Measurements from ENCODE around the gene CCR2.

Gene CCR2

DNA sequence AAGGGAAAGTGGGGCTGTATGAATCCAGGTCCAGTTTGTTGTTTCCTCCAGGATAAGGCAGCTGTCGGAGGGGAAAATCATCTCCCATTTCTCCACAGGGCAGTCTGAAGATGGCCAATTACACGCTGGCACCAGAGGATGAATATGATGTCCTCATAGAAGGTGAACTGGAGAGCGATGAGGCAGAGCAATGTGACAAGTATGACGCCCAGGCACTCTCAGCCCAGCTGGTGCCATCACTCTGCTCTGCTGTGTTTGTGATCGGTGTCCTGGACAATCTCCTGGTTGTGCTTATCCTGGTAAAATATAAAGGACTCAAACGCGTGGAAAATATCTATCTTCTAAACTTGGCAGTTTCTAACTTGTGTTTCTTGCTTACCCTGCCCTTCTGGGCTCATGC lies 54.1 kb downstream of the CCR2 start:
- no peak overlapping the region for H2BK120ac ChIP-seq (ENCODE audit: low read depth, low read length)

DNA sequence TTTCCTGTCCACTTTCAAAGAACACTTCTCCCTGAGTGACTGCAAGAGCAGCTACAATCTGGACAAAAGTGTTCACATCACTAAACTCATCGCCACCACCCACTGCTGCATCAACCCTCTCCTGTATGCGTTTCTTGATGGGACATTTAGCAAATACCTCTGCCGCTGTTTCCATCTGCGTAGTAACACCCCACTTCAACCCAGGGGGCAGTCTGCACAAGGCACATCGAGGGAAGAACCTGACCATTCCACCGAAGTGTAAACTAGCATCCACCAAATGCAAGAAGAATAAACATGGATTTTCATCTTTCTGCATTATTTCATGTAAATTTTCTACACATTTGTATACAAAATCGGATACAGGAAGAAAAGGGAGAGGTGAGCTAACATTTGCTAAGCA lies 54.9 kb downstream of the CCR2 start:
- Histone ChIP-seq H2BK120ac (ENCODE audit: low read depth, low read length) (no peak overlapping the region), H3K79me2 (ENCODE audit: control insufficient read depth, insufficient read depth, low read length) (no peaks in the 10 kb centered on the region), H2AK5ac (ENCODE audit: low read length) (no peak overlapping the region), H3K9ac (ENCODE audit: low read length) (no peak overlapping the region), H3K36me3 (ENCODE audit: control insufficient read depth, insufficient read depth, low read length) (no peaks in the 10 kb centered on the region), H3K56ac (ENCODE audit: low read length) (no peak overlapping the region), H2BK5ac (ENCODE audit: low read length) (no peak overlapping the region), H2BK15ac (replicated peaks; ENCODE audit: low read depth) (no peak overlapping the region), H3K23ac (ENCODE audit: low read length) (no peak overlapping the region), H3K4me2 (ENCODE audit: low read length) (no peak overlapping the region), H4K5ac (ENCODE audit: low read length) (no peak overlapping the region), H3K4me1 (ENCODE audit: control insufficient read depth, low read depth, low read length) (no peaks in the 10 kb centered on the region), H3K27me3 (ENCODE audit: insufficient read depth, low read length, poor library complexity) (no peaks in the 10 kb centered on the region), H4K8ac (ENCODE audit: low read depth, low read length) (no peak overlapping the region), H3K79me1 (ENCODE audit: low read length) (no peaks in the 10 kb centered on the region), H3K27ac (ENCODE audit: low read depth, low read length) (no peak overlapping the region), H3K4ac (ENCODE audit: low read depth, low read length) (no peak overlapping the region), H3K4me3 (ENCODE audit: low read length) (no peak overlapping the region), H3K18ac (ENCODE audit: low read length) (no peak overlapping the region)
- no peak for DNase-seq
- WGBS (ENCODE audit: extremely low coverage, insufficient coverage, low lambda C conversion rate): no CpG with 5 or more reads among the region's 7 CpGs

More for the DNA sequence above, 54.1 kb downstream of the CCR2 start:
- Histone ChIP-seq H3K4me1 (ENCODE audit: control insufficient read depth, low read depth, low read length) (no peaks in the 10 kb centered on the region), H3K4me2 (ENCODE audit: low read length) (no peak overlapping the region), H3K18ac (ENCODE audit: low read length) (no peak overlapping the region), H2BK5ac (ENCODE audit: low read length) (no peak overlapping the region), H3K4me3 (ENCODE audit: low read length) (no peak overlapping the region), H4K5ac (ENCODE audit: low read length) (no peak overlapping the region), H3K79me2 (ENCODE audit: control insufficient read depth, insufficient read depth, low read length) (no peaks in the 10 kb centered on the region), H3K27ac (ENCODE audit: low read depth, low read length) (no peak overlapping the region), H3K56ac (ENCODE audit: low read length) (no peak overlapping the region), H3K23ac (ENCODE audit: low read length) (no peak overlapping the region), H4K8ac (ENCODE audit: low read depth, low read length) (no peak overlapping the region), H3K4ac (ENCODE audit: low read depth, low read length) (no peak overlapping the region), H3K27me3 (ENCODE audit: insufficient read depth, low read length, poor library complexity) (no peaks in the 10 kb centered on the region), H2BK15ac (replicated peaks; ENCODE audit: low read depth) (no peak overlapping the region), H3K36me3 (ENCODE audit: control insufficient read depth, insufficient read depth, low read length) (no peaks in the 10 kb centered on the region), H3K9ac (ENCODE audit: low read length) (no peak overlapping the region), H3K79me1 (ENCODE audit: low read length) (no peaks in the 10 kb centered on the region), H2AK5ac (ENCODE audit: low read length) (no peak overlapping the region)
- no peak for DNase-seq
- WGBS (ENCODE audit: extremely low coverage, insufficient coverage, low lambda C conversion rate): no CpG with 5 or more reads among the region's 7 CpGs

DNA sequence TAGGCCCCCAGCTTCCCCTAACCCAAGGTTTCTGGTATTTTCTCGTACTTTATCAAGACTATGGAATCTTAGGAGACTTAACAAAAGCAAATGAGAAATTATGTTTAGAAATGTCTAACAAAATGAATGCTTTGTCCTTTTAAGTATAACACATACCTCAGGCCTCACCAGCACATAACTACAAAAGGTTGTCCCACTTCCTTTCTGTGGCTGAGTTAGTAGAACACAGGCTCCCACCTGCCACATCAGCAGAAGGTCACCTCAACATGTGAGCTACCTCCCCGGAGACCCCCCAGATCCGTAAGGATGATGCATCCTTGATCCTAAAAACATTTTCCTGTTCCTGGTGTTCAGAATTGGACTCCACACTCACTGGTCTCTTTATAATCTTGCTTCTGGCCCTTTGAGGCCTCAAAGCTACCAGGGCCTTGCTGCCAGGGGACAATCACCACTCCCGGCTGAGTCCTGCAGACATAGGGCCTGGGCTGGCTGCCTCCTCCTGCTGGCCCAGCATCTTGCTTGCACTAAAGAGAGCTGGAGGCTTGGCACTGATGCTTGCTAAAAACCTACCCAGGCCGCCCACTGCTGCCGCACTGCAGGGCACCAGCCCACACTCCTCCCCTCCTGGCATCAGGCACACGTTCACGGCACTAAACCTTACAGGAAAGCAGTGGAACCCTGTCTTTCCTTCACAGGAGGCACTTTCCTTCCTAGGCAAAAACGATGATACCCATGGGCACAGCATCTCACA lies 56.0 kb downstream of the CCR2 start:
- Histone ChIP-seq H4K8ac (ENCODE audit: low read depth, low read length) (no peak overlapping the region), H3K36me3 (ENCODE audit: control insufficient read depth, insufficient read depth, low read length) (no peaks in the 10 kb centered on the region), H2AK5ac (ENCODE audit: low read length) (no peak overlapping the region), H3K4me3 (ENCODE audit: low read length) (no peak overlapping the region), H2BK15ac (replicated peaks; ENCODE audit: low read depth) (no peak overlapping the region), H3K79me1 (ENCODE audit: low read length) (no peaks in the 10 kb centered on the region), H3K56ac (ENCODE audit: low read length) (no peak overlapping the region), H3K79me2 (ENCODE audit: control insufficient read depth, insufficient read depth, low read length) (no peaks in the 10 kb centered on the region), H3K27ac (ENCODE audit: low read depth, low read length) (no peak overlapping the region), H3K4ac (ENCODE audit: low read depth, low read length) (no peak overlapping the region), H4K5ac (ENCODE audit: low read length) (no peak overlapping the region), H3K9ac (ENCODE audit: low read length) (no peak overlapping the region), H3K23ac (ENCODE audit: low read length) (no peak overlapping the region), H3K4me2 (ENCODE audit: low read length) (no peak overlapping the region), H2BK120ac (ENCODE audit: low read depth, low read length) (no peak overlapping the region), H3K27me3 (ENCODE audit: insufficient read depth, low read length, poor library complexity) (no peaks in the 10 kb centered on the region), H3K18ac (ENCODE audit: low read length) (no peak overlapping the region), H3K4me1 (ENCODE audit: control insufficient read depth, low read depth, low read length) (no peaks in the 10 kb centered on the region), H2BK5ac (ENCODE audit: low read length) (no peak overlapping the region)
- DNase-seq: no peak
- WGBS (ENCODE audit: extremely low coverage, insufficient coverage, low lambda C conversion rate): no CpG with 5 or more reads among the region's 9 CpGs

Measured in mesendoderm (in vitro differentiated cells).